Measurements from ENCODE around the gene ABCB10.

The ABCB10 gene

GRCh38 chr1:229466887-229467286 is 91.6 kb downstream of the ABCB10 start:
- no peak for DNase-seq

Measured in CD4-positive, alpha-beta T cell treated with Interleukin-17A for 4 hours (primary cell).